HG03135 (cell line): Measurements from ENCODE around the gene VASP.
A peak's percentile ranks its signal among the peaks of the same experiment; 100 is the strongest.
"Not testable (repeated sequence)": the region's sequence is repeated elsewhere in the genome, so short reads cannot be mapped to it uniquely, and the experiment has no call there.

Experiments used
- ATAC-seq: cut with Tn5 transposase; IDR thresholded peaks from one replicate; pipeline ENCODE4 v1.9.1; 2021; ENCODE audit warnings: mild to moderate bottlenecking, moderate library complexity; ENCODE audit not compliant: unreplicated experiment

The VASP gene

DNA sequence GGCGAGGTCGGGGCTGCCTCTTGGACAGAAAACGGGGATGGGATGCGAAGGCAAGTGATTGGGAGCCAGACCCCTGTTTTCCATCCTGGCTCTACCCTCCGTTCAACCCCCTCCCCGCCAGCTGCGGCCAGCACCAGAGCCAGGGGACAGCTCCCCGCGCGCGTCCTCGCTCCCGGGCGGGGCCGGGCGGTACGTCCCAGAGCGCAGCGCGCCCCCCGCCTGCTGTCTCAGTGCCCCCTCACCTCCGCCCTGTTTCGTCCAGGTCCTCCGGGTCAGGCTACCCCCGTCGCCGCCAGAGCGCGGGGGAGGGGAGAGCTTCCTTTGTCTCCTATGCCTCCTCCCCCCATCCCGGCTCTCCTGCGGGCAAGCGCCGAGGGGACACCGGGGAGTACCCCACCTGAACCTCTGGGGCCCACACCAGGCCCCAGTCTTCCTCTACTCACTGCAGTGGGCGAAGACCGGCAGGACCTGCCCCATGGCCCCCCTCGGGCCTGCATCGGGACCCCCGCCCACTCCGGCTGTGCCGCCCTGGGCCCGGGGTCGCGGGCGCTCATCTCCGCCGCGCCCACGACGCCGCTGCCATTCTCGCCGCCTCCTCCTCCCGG is 10.8 kb upstream of the VASP start:
- ATAC-seq = no peak

DNA sequence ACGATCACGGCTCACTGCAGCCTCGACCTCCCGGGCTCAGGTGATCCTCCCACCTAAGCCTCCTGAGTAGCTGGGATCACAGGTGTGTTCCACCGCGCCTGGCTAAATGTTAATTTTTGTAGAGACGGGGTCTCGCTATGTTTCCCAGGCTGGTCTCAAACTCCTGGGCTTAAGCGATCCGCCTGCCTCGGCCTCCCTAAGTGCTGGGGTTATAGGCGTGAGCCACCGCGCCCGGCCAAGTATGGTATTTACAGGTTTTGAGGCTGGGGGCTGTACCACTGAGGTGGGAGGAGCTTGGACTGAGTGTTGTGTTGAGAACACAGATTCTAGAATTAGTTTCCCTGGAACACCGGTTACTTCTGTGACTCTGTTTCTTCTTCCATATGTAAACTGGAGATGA is 9.5 kb upstream of the VASP start:
- ATAC-seq = no peak

DNA sequence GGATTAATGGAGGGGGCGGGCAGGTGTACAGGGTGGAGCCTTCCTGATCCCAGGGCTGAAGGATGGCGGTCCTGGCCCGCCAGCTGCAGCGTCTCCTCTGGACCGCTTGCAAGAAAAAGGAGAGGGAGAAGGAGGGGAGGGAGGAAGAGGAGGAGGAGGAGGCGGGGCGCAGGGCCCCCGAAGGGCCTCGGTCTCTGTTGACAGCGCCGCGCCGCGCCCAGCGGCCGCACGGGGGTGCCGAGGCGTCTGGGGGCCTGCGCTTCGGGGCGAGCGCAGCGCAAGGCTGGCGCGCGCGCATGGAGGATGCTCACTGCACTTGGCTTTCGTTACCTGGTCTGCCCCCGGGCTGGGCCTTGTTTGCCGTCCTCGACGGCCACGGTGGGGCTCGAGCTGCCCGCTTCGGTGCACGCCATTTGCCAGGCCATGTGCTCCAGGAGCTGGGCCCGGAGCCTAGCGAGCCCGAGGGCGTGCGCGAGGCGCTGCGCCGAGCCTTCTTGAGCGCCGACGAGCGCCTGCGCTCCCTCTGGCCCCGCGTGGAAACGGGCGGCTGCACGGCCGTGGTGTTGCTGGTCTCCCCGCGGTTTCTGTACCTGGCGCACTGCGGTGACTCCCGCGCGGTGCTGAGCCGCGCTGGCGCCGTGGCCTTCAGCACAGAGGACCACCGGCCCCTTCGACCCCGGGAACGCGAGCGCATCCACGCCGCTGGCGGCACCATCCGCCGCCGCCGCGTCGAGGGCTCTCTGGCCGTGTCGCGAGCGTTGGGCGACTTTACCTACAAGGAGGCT is 8.7 kb upstream of the VASP start, which contains the start of gene PPM1N:
PPM1N (plus strand) TSS at position 33 of the 785 bp plus-strand sequence; CDS start at position 63, 30 bp downstream.
- no peak for ATAC-seq

GRCh38 chr19:45499196-45500180 is 7.8 kb upstream of the VASP start:
- ATAC-seq = no peak

GRCh38 chr19:45500918-45501729 is 6.2 kb upstream of the VASP start:
- no peak for ATAC-seq

- ATAC-seq = no peak
These were observed 5.6 kb upstream of the VASP start for GRCh38 chr19:45501730-45502014.

GRCh38 chr19:45502111-45502510 is 5.2 kb upstream of the VASP start:
- ATAC-seq = no peak

DNA sequence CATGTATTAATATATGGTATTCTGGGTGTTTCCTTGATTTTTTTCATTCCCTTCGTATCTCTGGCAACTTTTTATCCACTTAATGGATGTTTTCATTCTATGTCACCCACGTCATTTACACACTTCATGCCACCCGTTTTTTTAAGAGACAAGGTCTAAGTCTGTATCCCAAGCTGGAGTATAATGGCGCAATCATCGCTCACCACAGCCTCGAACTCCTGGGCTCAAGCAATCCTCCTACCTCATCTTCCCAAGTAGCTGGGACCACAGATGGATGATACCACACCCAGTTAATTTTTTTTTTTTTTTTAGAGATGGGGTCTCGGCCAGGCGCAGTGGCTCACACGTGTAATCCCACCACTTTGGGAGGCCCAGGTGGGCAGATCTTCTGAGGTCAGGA is 3.4 kb upstream of the VASP start:
- no peak for ATAC-seq

DNA sequence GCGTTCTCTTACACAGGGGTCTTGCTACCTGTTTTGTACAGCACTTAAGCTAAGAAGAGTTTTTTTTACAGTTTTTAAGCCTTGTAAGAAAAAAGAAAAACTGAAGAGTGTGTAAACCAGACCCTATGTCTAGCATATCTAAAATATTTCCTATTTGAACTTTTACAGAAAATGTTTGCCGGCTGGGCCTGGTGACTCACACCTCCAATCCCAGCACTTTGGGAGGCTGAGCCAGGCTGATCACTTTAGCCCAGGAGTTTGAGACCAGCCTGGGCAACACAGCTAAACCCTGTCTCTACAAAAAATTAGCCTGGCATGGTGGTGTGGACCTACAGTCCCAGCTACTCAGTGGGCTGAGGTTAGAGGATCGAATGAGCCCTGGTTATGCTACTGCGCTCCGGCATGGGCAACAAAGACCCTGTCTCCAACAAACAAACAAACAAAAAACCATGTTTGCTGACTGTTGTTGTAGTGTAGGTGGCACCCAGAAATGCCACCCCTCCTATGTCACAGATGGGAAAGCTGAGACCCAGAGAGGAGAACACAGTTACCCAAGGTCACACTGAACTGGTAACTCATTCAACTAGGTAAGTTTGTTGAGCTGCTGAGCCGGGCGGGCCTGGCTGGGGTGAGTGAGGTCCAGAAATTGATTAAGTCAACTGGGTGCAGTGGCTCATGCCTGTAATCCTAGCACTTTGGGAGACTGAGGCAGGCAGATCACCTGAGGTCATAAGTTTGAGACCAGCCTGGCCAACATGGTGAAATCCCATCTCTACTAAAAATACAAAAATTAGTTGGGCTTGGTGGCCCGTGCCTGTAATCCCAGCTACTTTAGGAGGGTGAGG is 1.9 kb upstream of the VASP start:
- ATAC-seq = no peak

- ATAC-seq = no peak
These were observed 1.4 kb upstream of the VASP start for GRCh38 chr19:45505996-45506245.

DNA sequence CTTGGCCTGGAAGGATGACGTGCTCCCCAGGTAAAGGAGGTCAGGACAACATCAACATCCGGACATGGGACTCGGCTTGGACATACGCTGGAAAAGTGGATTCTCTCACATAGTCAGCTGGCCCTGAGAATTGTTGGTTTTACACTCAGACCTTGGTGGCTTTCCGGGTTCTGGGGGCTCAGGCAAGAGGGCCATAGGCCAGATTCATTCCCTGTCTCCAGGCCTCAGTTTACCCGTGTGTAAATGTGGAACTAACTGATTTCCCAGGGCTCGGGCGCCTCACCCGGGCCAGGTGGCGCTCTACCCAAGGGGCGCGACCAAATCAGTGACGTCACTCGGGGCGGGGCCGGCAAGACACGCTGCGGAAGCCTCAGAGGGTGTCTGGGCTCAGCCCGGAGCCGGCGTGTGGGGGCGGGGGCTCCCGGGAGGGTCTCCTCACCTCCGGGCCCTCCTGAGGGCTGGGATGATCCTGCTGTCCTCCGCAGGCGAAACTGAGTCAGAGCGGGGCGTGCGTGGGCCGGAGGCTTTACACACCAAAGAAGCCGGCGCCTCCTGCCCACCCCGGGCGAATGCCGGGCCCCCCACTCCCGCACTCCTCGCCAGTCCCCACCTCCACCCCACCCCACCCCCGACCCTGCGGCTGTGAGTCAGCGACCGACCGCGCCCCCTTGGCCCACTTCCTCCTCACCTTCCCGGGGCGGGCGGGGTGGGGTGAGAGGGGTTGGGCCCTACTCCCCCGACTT is 862 bp upstream of the VASP start:
- peak; percentile 53 for ATAC-seq

DNA sequence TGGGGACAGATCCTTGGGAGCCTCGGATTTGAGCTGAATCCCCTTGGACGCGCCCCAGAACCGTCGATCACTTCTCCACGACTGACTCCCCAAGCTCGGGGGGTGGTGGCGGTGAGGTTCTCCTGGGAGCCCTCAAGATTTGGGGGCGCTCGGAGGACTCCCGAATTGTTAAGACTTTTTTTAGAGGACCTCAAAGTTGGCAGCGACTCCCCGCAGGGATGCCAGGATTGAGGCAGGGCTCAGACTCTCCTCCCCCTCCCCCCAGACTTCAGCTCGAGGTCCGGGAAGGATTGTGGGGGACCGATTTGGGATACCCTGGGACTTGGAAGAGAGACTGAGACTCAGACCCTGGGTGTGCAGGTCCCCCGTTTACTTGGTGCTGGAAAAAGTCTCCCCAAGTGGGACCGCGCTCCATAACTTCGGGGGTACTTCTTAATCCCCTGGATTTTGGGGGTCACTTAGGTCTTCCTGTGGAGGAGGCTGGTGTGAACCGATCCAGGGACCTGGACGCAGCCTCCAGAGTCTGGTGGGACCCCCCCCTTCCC is 665 bp downstream of the VASP start:
- ATAC-seq = no peak

DNA sequence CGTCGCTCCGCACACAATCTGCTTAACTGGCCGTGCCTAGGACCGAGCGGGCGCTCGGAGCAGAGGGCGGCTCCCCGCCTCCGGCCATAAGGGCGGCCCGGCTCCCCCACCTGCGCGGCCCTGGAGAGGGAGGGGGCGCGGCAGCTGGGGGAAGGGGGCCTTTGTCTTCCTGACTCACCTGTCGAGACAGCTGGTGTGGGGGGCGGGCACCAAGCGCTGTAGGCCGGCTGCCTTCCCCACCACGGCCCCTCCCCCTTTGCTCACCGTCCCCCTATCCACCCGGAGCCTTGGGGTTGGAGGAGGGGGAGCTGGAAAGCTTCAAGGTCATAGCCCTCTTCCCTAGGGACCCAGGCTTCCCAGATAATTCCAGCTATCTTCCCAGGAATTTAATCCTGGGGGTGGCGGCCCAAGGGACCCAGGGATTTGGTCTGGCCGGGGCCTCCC is 1.2 kb downstream of the VASP start:
- ATAC-seq = no peak

DNA sequence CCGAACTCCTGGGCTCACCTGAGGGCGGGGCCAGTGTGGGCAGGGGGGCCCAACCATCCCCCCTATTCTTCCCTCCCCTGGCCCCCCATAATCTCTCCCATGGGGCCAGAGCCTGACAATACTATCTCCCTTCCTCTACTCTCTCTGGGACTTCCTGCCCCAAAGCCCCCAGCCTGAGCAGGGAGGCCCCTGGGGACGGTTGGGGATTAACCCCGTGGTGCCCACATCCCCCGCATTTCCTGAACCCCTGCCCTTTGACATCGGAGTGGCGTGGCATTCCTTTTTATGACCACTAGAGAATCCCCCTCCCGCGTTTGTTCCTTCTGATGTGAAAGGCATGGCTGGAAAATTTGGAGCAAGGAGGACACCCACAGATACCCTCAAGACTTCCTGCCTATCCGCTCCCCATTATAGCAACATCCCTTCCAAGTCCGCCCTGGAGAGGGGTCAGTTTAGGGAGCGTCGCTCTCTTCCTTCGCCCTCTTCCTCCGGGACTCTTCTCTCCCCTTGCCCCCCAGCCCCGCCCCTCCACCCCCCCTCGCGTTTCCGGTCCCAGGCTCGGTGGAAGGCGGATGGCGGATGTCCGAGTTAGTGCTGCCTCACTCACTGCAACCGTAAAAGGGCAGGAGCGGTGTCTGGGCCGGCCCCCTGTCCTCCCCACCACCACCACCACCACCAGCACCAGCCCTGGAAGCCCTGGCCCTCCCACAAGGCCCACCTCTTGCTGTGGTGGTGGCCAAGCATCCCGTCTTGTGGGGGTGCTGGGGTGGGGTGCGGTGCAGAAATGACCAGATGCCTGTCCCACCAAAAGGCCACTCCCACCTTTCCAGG is 1.8 kb downstream of the VASP start:
- ATAC-seq = no peak

- no peak for ATAC-seq
These were observed 2.4 kb downstream of the VASP start for GRCh38 chr19:45509692-45510015.

DNA sequence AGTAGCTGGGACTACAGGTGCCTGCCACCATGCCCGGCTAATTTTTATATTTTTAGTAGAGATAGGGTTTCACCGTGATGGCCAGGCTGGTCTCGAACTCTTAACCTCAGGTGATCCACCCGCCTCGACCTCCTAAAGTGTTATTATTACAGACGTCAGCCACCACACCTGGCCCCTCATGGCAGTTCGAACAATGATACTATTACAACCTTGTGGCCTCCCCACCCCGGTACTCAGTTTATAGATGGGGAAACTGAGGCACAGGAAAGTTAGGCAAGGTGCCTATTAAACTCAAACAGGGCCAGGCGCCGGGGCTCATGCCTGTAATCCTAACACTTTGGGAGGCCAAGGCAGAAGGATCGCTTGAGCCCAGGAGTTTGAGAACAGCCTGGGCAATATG is 3.1 kb downstream of the VASP start:
- ATAC-seq = not testable (repeated sequence)

DNA sequence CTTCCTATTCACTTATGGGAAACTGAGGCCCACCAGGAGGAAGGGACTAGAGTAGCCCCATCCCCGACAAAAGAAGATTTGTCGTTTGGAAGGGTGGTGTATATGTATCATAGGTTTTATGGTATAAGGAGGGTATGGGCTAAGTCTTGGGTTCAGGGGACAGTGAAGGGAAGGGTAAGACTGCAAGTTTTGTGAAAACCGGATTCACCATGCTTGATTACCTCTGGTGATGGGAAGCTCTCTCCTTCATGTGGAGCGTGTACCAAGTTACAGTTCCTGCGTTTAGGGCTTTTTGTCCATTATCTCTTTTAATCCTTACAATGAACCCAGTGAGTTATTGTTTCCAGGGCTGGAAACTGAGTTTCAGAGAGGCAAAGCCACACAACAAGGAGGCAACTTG is 3.8 kb downstream of the VASP start:
- ATAC-seq = no peak

DNA sequence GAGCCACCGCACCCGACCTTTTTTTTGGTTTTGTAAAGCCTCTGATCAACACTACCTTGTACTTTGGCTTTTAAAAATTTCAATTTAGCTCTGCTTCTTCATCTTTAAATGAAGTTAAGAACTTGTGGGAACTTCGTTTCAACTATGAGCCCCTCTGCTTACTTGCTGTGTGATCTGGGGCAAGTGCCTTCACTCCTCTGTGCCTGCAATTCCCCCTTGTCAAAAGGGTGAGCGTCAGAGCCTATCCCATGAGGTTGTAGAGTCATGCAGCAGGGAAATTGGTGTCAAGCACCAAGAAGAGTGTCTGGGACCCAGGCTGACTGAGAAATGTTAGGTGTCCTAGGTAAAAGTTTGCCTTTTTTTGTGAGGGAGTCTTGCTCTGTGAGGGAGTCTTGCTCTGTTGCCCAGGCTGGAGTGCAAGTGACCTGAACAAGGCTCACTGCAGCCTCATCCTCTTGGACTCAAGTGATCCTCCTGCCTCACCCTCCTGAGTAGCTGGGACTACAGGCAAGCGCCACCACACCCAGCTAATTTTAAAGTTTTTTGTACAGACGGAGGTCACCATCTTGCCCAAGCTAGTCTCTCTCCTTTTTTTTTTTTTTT is 5.7 kb downstream of the VASP start:
- ATAC-seq = no peak
